IPS DF 6.9 (cell line): ENCODE data around the gene AKR1C1.
"Not testable (repeated sequence)": the region's sequence is repeated elsewhere in the genome, so short reads cannot be mapped to it uniquely, and the experiment has no call there.

Experiments used
- DNase-seq: peaks from one replicate; pipeline ENCODE4 v3.0.0-alpha.2; 2013; ENCODE audit warnings: low read depth, low spot score
- H3K27ac ChIP-seq: one replicate; pipeline ENCODE4 v1.5.1; 2013; ENCODE audit warnings: low read length, control low read depth
- H3K27me3 ChIP-seq: 2 replicates; pipeline ENCODE4 v1.6.1; 2013; ENCODE audit warnings: mild to moderate bottlenecking, low read length; ENCODE audit not compliant: control insufficient read depth, insufficient read depth
- H3K36me3 ChIP-seq: 2 replicates; pipeline ENCODE4 v1.6.1; 2013; ENCODE audit warnings: low read length; ENCODE audit not compliant: control insufficient read depth, insufficient read depth
- H3K4me1 ChIP-seq: 2 replicates; pipeline ENCODE4 v1.6.1; 2013; ENCODE audit warnings: low read length; ENCODE audit not compliant: control insufficient read depth, insufficient read depth
- H3K4me3 ChIP-seq: 2 replicates; pipeline ENCODE4 v1.5.1; 2013; ENCODE audit warnings: mild to moderate bottlenecking, low read length
- H3K9me3 ChIP-seq: 2 replicates; pipeline ENCODE4 v1.6.1; 2013; ENCODE audit warnings: low read length, inconsistent platforms; ENCODE audit not compliant: control insufficient read depth, insufficient read depth
- WGBS: extraction: QIAGEN DNeasy Blood & Tissue Kit; methylation state at CpG from one replicate; pipeline ENCODE4 v1.1.7; 2013; ENCODE audit warnings: mixed read lengths, missing lambda C conversion rate; ENCODE audit not compliant: insufficient read length, insufficient coverage; 5-methylcytosine and 5-hydroxymethylcytosine counted together

The AKR1C1 gene

GRCh38 chr10:4962876-4963814 is at the start of gene AKR1C1:
Gene AKR1C1 (plus strand): TSS chr10:4963415. CDS start chr10:4963445, 30 bp downstream.
- WGBS: no CpG with 5 or more reads among the region's 7 CpGs
- DNase-seq, H3K27me3 ChIP-seq, H3K4me3 ChIP-seq, H3K4me1 ChIP-seq, H3K36me3 ChIP-seq, H3K9me3 ChIP-seq, H3K27ac ChIP-seq: not testable (repeated sequence)

DNA sequence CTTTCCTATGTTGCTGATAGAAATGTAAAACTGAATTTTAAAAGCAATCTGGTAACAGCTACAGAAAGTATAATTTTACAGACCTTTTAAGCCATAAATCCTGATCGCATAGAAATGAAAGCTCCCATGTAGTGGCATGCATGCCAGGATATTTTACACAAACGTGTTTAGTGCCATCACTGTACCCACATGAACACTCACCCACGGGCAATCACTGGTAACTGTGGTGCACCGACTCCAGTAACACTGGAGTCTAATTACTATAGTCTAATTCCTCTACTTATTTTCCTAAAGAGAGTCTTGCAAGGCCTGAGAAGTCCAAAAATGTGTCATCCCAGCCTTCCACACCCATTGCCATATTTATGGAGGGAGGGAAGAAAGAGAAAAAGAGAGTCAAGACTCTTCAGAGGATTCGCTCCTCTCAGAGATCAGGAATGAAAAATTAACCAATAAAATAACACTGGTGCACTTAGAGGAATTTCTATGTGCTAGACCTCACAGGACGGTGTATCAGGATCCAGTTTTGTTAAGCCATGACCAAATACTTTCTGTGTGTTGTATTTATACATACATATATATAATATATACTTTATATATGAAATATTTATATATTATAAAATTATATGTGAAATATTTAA is 48.9 kb upstream of the AKR1C1 start:
- no peak for DNase-seq
- Histone ChIP-seq H3K4me1 (no peaks in the 10 kb centered on the region), H3K27ac (no peak overlapping the region), H3K4me3 (no peak overlapping the region), H3K27me3 (no peaks in the 10 kb centered on the region), H3K36me3 (no peaks in the 10 kb centered on the region), H3K9me3 (no peaks in the 10 kb centered on the region)
- no CpG with 5 or more reads among the region's 6 CpGs for WGBS

- no CpG with 5 or more reads among the region's 3 CpGs for WGBS
- Histone ChIP-seq H3K9me3 (no peaks in the 10 kb centered on the region), H3K27ac (no peak overlapping the region), H3K4me1 (no peaks in the 10 kb centered on the region), H3K27me3 (no peaks in the 10 kb centered on the region), H3K36me3 (no peaks in the 10 kb centered on the region), H3K4me3 (no peak overlapping the region)
- DNase-seq: no peak
Measured at GRCh38 chr10:4916086-4916716, 47.0 kb upstream of the AKR1C1 start.

DNA sequence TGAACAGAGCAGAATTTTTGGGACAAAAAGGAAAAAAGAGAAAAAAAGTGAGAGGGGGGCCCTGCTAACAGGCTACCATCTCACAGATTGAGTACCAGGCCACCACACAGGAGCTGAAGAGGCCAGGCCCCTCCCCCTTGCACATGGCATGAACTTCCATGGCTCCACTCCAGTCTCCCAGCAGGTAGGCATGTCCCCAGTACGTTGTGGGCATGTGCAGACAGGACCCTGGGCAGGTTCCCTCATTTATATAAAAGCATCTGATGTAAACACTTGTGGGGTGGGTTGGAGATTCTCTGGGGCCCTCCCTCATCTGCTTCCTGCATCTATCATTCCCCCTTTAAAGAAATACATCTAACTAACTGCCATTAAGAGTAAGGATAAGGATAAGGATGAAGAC is 45.0 kb upstream of the AKR1C1 start:
- H3K9me3 ChIP-seq: no peaks in the 10 kb centered on the region
- no CpG with 5 or more reads among the region's 1 CpG for WGBS
- no peaks in the 10 kb centered on the region for H3K36me3 ChIP-seq
- no peaks in the 10 kb centered on the region for H3K27me3 ChIP-seq
- no peak for DNase-seq
- H3K4me1 ChIP-seq: no peaks in the 10 kb centered on the region
- H3K4me3 ChIP-seq: no peak overlapping the region
- H3K27ac ChIP-seq: no peak overlapping the region

- not testable (repeated sequence) for H3K27ac ChIP-seq, DNase-seq, H3K9me3 ChIP-seq, H3K4me3 ChIP-seq, H3K4me1 ChIP-seq, H3K36me3 ChIP-seq, H3K27me3 ChIP-seq
Measured at GRCh38 chr10:4924482-4924881, 38.7 kb upstream of the AKR1C1 start.

- Histone ChIP-seq H3K4me1 (no peaks in the 10 kb centered on the region), H3K4me3 (no peak overlapping the region), H3K27ac (no peak overlapping the region), H3K9me3 (no peaks in the 10 kb centered on the region), H3K36me3 (no peaks in the 10 kb centered on the region), H3K27me3 (no peaks in the 10 kb centered on the region)
- DNase-seq: no peak
Measured at GRCh38 chr10:4926400-4926799, 36.8 kb upstream of the AKR1C1 start.

DNA sequence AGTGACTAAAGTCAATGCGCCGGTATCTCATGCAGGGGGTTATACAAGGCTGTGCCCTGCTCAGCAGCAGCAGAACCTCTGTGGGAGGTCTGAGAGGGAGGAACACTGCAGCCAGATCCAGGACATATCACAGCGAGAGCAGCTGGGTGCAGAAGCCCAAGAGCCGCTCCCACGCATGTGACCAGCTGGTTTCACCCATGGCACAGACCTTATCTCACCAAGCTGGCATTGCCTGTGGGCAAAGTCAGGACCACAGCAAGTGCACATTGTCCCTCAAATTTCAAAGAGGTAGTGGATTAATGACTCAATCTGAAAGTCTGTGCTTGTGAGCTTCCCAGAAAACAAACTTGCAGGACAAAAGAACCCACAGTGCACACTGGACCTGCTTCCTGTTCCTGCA is 31.6 kb upstream of the AKR1C1 start:
- Histone ChIP-seq H3K36me3 (no peaks in the 10 kb centered on the region), H3K4me1 (peaks cover 1% of the 10 kb centered on the region; the same call in 1 of the 2 replicates), H3K4me3 (no peak overlapping the region), H3K27me3 (no peaks in the 10 kb centered on the region), H3K9me3 (no peaks in the 10 kb centered on the region), H3K27ac (no peak overlapping the region)
- no peak for DNase-seq
- no CpG with 5 or more reads among the region's 5 CpGs for WGBS

GRCh38 chr10:4934391-4934987 is 28.7 kb upstream of the AKR1C1 start:
- no peak overlapping the region for H3K4me3 ChIP-seq
- no peak for DNase-seq
- H3K27me3 ChIP-seq: no peaks in the 10 kb centered on the region
- no peaks in the 10 kb centered on the region for H3K9me3 ChIP-seq
- H3K4me1 ChIP-seq: peaks cover 1% of the 10 kb centered on the region; the same call in 1 of the 2 replicates
- no peak overlapping the region for H3K27ac ChIP-seq
- WGBS: no CpG with 5 or more reads among the region's 7 CpGs
- H3K36me3 ChIP-seq: no peaks in the 10 kb centered on the region

DNA sequence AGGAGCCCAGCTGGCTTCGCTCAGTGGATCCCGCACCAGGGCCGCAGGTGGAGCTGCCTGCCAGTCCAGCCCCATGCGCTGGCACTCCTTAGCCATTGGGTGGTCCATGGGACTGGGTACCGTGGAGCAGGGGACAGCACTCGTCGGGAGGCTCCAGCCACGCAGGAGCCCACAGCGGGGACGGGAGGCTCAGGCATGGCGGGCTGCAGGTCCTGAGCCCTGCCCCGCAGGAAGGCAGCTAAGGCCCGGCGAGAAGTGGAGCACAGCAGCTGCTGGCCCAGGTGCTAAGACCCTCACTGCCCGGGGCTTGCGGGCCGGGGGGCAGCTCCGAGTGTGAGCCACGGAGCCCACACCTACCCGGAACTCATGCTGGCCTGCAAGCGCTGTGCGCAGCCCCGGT is 25.9 kb upstream of the AKR1C1 start:
- no CpG with 5 or more reads among the region's 23 CpGs for WGBS
- DNase-seq: no peak
- Histone ChIP-seq H3K27me3 (no peaks in the 10 kb centered on the region), H3K27ac (no peak overlapping the region), H3K9me3 (no peaks in the 10 kb centered on the region), H3K4me1 (no peaks in the 10 kb centered on the region), H3K36me3 (no peaks in the 10 kb centered on the region), H3K4me3 (no peak overlapping the region)

DNA sequence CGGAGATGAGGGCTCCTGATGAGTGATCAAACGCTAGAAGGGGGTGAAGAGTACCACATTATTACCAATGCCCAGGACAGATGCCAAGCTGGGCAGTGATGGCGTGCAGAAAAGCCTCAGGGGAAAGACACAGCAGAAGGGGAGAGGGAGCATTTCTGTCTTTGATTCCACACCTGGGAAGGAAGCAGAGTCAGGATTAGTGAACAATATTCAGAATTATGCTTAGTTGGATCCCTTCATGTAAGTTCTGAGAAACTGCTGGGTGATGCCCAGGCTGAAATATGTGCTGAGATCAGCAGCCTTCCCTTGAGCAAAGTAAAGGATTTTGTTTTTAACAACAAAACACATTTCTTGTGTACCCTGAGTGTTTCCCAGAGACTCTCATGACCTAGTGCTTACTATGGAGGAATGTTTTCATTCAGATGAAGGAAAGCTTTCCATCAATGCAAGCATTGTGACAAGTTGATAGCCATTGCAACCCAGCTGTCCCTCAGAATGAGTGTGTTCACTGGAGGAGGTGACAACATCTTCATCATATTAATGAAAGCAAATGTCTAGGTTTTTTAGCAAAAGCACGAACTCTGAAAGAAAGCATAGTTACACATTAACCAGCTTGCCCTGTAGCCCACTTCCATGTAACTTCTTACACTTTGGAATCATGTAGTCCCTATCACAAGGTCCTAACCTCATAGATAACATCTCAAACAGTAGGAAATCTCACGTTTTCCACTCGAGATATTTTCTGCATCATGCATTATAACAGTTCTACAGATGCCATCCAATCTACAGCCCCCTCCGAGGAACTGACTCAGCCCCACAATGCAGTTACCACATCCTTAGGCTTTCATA is 23.8 kb upstream of the AKR1C1 start:
- no peaks in the 10 kb centered on the region for H3K27me3 ChIP-seq
- peaks cover 1% of the 10 kb centered on the region; the same call in 1 of the 2 replicates for H3K4me1 ChIP-seq
- no peaks in the 10 kb centered on the region for H3K36me3 ChIP-seq
- H3K27ac ChIP-seq: no peak overlapping the region
- H3K9me3 ChIP-seq: no peaks in the 10 kb centered on the region
- no peak for DNase-seq
- no peak overlapping the region for H3K4me3 ChIP-seq
- no CpG with 5 or more reads among the region's 7 CpGs for WGBS
